ENCODE results near the gene KLHDC4. TPM values are rescaled to one million over a fixed set of nuclear protein-coding genes. Genes with fewer than 3 reads are reported as not detected.

The KLHDC4 gene
- total and polyA plus RNA-seq, 9 of the 15 experiments (the other 6 are each of a cell fraction or from before 2014, with no cell fraction given), result 1.3 to 68.1 (median 32.8) TPM

DNA sequence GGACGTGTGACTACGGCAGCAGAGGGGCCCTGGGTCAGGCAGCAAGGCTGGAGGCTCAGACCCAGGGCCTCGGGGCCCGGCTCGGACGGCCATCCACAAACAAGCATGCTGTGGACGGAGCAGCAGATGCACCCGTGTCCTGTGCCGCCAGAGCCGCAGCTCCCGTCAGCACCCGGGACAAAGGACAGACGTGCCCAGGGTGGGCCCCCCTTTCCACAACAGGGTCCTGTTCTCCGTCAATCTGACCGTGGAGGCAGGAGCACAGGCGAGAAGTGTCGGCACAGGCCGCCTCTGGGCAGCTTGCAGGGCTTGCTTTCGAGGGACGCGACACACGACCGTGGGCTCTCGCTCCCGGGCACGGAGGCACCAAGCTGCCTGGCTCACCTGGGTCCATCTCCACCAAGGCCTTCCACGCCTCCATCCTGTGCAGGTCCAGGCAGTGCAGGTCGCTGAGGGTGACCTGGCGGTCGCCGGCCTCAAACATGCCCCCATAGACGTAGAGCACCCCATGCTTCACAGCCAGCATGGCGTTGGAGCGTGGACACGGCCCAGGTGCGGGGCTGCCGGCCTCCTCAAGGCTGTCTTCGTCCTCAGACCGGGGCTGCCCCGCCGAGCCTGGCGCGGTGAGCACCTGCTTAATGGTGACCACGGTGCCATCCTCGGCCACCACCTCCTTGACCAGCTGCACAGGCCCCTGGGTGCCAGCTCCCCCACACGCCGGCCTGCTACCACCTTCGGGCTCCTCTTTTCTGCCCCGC lies 56.7 kb downstream of the KLHDC4 start:
- Histone ChIP-seq H2AFZ (ENCODE audit: low read depth, low read length) (no peak overlapping the region), H4K20me1 (replicated peaks; ENCODE audit: control insufficient read depth, insufficient read depth, low read length) (no peaks in the 10 kb centered on the region; the same call in 1 of the 2 replicates), H3K4me1 (replicated peaks in 1 of 2; ENCODE audit: control insufficient read depth in 2 of 2, insufficient read depth in 2 of 2, low read length in 2 of 2) (peaks cover 0 to 26% of the 10 kb centered on the region in 2 experiments; a peak in 2 of 5 replicates), H3K9ac (ENCODE audit: insufficient read depth in 1 of 2, low read depth in 2 of 2, low read length in 2 of 2) (no peak overlapping the region), H3K4me2 (ENCODE audit: insufficient read depth, low read length) (no peak overlapping the region), H3K27ac (ENCODE audit: extremely low read depth, low read depth, low read length) (no peak overlapping the region), H3K9me3 (replicated peaks; ENCODE audit: control insufficient read depth, insufficient read depth, low read depth, low read length) (no peaks in the 10 kb centered on the region), H3K4me3 (no peak overlapping the region), H3K79me2 (ENCODE audit: control insufficient read depth, insufficient read depth, low read length) (no peaks in the 10 kb centered on the region), H3K27me3 (ENCODE audit: control insufficient read depth in 2 of 2, insufficient read depth in 2 of 2, low read length in 2 of 2) (no peaks in the 10 kb centered on the region), H3K36me3 (ENCODE audit: control insufficient read depth, insufficient read depth, low read length) (peaks cover 76% of the 10 kb centered on the region; the same call in 2 of the 3 replicates), H3K9me1 (ENCODE audit: control insufficient read depth, insufficient read depth, low read length) (peaks cover 7% of the 10 kb centered on the region)
- FAIRE-seq (no peak), ATAC-seq (no peak), DNase-seq (ENCODE audit: extremely low read depth in 1 of 4, low spot score in 3 of 4) (no peak)
- 96% methylated on average over 39 of the region's 49 CpGs for WGBS (ENCODE audit: insufficient coverage, low coverage, missing lambda C conversion rate)
- no TSS peak for BruUV-seq (replicated peaks)
- ChIA-PET POLR2A (interaction anchor here (2.1 kb wide), 1 partner anchor 12 kb away, joined by 4 read pairs; no protein-coding TSS in a partner anchor), CTCF (ENCODE audit: low intra/inter-chr PET ratio) (no interaction called here)
- intact Hi-C loops (cut with micrococcal nuclease) (no loop called here), in situ Hi-C loops (cut with MboI) (no loop called here)
- TF ChIP-seq ZSCAN32 (CRISPR knock-in tag; IDR thresholded peaks at IDR 0.05), result no peak
- TF ChIP-seq MAFK (IDR thresholded peaks at IDR 0.05; ENCODE audit: low read length), result no peak
- TF ChIP-seq ARNT (IDR thresholded peaks at IDR 0.05), result no peak
- TF ChIP-seq MTF1 (CRISPR knock-in tag; IDR thresholded peaks at IDR 0.05; ENCODE audit: borderline replicate concordance), result no peak
- no peak for TF ChIP-seq ZBTB8A (IDR thresholded peaks at IDR 0.05; ENCODE audit: partially characterized antibody)
- TF ChIP-seq ZZZ3 (IDR thresholded peaks at IDR 0.05), result no peak
- TF ChIP-seq KAT7 (CRISPR knock-in tag; IDR thresholded peaks at IDR 0.05; ENCODE audit: borderline replicate concordance), result no peak
- peak; percentile 14 for TF ChIP-seq HMGN3 (IDR thresholded peaks at IDR 0.05; ENCODE audit: borderline replicate concordance, extremely low read depth, insufficient read length, low read depth, low read length)
